Gastroesophageal sphincter (tissue), 3 donors: Measurements from ENCODE around the gene DAPK1.

ENCODE experiments used
- EP300 ChIP-seq: sonication (generic); formaldehyde crosslinking; IDR thresholded peaks from one replicate; pipeline ENCODE4 v1.6.1; 2017; ENCODE audit warnings: antibody characterized with exemption, mild to moderate bottlenecking
- POLR2A ChIP-seq, 2 donors: fragments of 450-650 bp; IDR thresholded peaks; one replicate each; pipeline ENCODE4 v1.6.1; 2017; ENCODE audit warnings: antibody characterized with exemption in 2 of 2, mild to moderate bottlenecking in 2 of 2, moderate library complexity in 1 of 2
- TF ChIP-seq, protein P1 (sequence below), 4 experiments: fragments of 200-600 bp in 2 of 4; fragments of 450-650 bp in 2 of 4; sonication (generic) in 1 of 4; IDR thresholded peaks; one replicate each; pipeline ENCODE4 v1.5.1; 2017 to 2019; ENCODE audit warnings: antibody characterized with exemption in 4 of 4, mild to moderate bottlenecking in 2 of 4, moderate library complexity in 2 of 4

GRCh38 chr9:87701491-87701890 lies 203.8 kb downstream of the DAPK1 start:
- TF ChIP-seq, protein P1, sequence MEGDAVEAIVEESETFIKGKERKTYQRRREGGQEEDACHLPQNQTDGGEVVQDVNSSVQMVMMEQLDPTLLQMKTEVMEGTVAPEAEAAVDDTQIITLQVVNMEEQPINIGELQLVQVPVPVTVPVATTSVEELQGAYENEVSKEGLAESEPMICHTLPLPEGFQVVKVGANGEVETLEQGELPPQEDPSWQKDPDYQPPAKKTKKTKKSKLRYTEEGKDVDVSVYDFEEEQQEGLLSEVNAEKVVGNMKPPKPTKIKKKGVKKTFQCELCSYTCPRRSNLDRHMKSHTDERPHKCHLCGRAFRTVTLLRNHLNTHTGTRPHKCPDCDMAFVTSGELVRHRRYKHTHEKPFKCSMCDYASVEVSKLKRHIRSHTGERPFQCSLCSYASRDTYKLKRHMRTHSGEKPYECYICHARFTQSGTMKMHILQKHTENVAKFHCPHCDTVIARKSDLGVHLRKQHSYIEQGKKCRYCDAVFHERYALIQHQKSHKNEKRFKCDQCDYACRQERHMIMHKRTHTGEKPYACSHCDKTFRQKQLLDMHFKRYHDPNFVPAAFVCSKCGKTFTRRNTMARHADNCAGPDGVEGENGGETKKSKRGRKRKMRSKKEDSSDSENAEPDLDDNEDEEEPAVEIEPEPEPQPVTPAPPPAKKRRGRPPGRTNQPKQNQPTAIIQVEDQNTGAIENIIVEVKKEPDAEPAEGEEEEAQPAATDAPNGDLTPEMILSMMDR (IDR thresholded peaks at IDR 0.05): no peak
- TF ChIP-seq POLR2A (IDR thresholded peaks at IDR 0.05): no peak
- no peak for TF ChIP-seq EP300
